Measurements from ENCODE around the gene FRMPD2.

- no peak for TF ChIP-seq CTCF (IDR thresholded peaks at IDR 0.05; ENCODE audit: borderline replicate concordance, extremely low read depth, low read length, poor library complexity, severe bottlenecking)
- TF ChIP-seq EZH2 (IDR thresholded peaks at IDR 0.05; ENCODE audit: borderline replicate concordance, low read depth, low read length, severe bottlenecking) = no peak
Measured at GRCh38 chr10:48305905-48306264, 31.4 kb upstream of the FRMPD2 start.

All from DND-41 (cell line).